ENCODE measurements around the gene LGALS13.

Gene LGALS13

GRCh38 chr19:39602224-39602623, at the start of gene LGALS13:
LGALS13 (plus strand) TSS chr19:39602524; CDS start chr19:39602569, 45 bp downstream.
- POLR2A ChIA-PET (ENCODE audit: low non-redundant PET) = no interaction called here
- no peak within 1 kb of the TSS for H3K27ac ChIP-seq
- CTCF ChIA-PET = no interaction called here
- DNase-seq (ENCODE audit: low spot score) = no peak
- TF ChIP-seq CTCF (conservative IDR thresholded peaks at IDR 0.05; ENCODE audit: low read depth) = no peak

GRCh38 chr19:39553082-39553652, 49.2 kb upstream of the LGALS13 start:
- no peak overlapping the region for H3K27ac ChIP-seq
- TF ChIP-seq CTCF (conservative IDR thresholded peaks at IDR 0.05; ENCODE audit: low read depth) = no peak
- POLR2A ChIA-PET (ENCODE audit: low non-redundant PET) = no interaction called here
- CTCF ChIA-PET = no interaction called here
- DNase-seq (ENCODE audit: low spot score) = no peak

- no peak for TF ChIP-seq CTCF (conservative IDR thresholded peaks at IDR 0.05; ENCODE audit: low read depth)
- no peak for DNase-seq (ENCODE audit: low spot score)
- CTCF ChIA-PET = interaction anchor here (0.6 kb wide), 1 partner anchor 8 kb away, joined by 3 read pairs; no protein-coding TSS in a partner anchor
- POLR2A ChIA-PET (ENCODE audit: low non-redundant PET) = no interaction called here
- no peak overlapping the region for H3K27ac ChIP-seq
These were observed 47.5 kb upstream of the LGALS13 start for GRCh38 chr19:39554701-39555311.

- POLR2A ChIA-PET (ENCODE audit: low non-redundant PET) = no interaction called here
- no peak overlapping the region for H3K27ac ChIP-seq
- no peak for DNase-seq (ENCODE audit: low spot score)
- CTCF ChIA-PET = no interaction called here
- no peak for TF ChIP-seq CTCF (conservative IDR thresholded peaks at IDR 0.05; ENCODE audit: low read depth)
These were observed 46.4 kb upstream of the LGALS13 start for GRCh38 chr19:39555883-39556282.

- no peak for TF ChIP-seq CTCF (conservative IDR thresholded peaks at IDR 0.05; ENCODE audit: low read depth)
- CTCF ChIA-PET = no interaction called here
- POLR2A ChIA-PET (ENCODE audit: low non-redundant PET) = no interaction called here
- H3K27ac ChIP-seq = no peak overlapping the region
- DNase-seq (ENCODE audit: low spot score) = no peak
These were observed 44.3 kb upstream of the LGALS13 start for GRCh38 chr19:39557811-39558623.

GRCh38 chr19:39558624-39559117, 43.7 kb upstream of the LGALS13 start:
- POLR2A ChIA-PET (ENCODE audit: low non-redundant PET) = no interaction called here
- CTCF ChIA-PET = interaction anchor here (0.6 kb wide), 1 partner anchor 1036 kb away, joined by 3 read pairs; no protein-coding TSS in a partner anchor
- no peak for TF ChIP-seq CTCF (conservative IDR thresholded peaks at IDR 0.05; ENCODE audit: low read depth)
- DNase-seq (ENCODE audit: low spot score) = no peak
- no peak overlapping the region for H3K27ac ChIP-seq

Measured in RWPE1 (cell line).